Hepatocyte (in vitro differentiated cells): Measurements from ENCODE around the gene SART1. TPM values are rescaled to one million over a fixed set of nuclear protein-coding genes. Genes with fewer than 3 reads are reported as not detected.

Source experiments
- DNase-seq: peaks from one replicate; pipeline ENCODE4 v3.0.0-alpha.2; 2016; ENCODE audit warnings: low spot score
- H2AFZ ChIP-seq: fragments of 200-600 bp; sonication (generic); 2 replicates; pipeline ENCODE4 v1.6.0; 2016; ENCODE audit warnings: antibody characterized with exemption, mild to moderate bottlenecking
- H3K27ac ChIP-seq: fragments of 200-600 bp; sonication (generic); 2 replicates; pipeline ENCODE4 v1.5.1; 2016; ENCODE audit warnings: mild to moderate bottlenecking
- H3K27me3 ChIP-seq: fragments of 200-600 bp; sonication (generic); 2 replicates; pipeline ENCODE4 v1.6.1; 2016
- H3K36me3 ChIP-seq: fragments of 200-600 bp; sonication (generic); replicated peaks from 2 replicates; pipeline ENCODE4 v1.5.1; 2016; ENCODE audit warnings: low read depth; ENCODE audit not compliant: insufficient read depth
- H3K4me1 ChIP-seq: fragments of 200-600 bp; sonication (generic); 2 replicates; pipeline ENCODE4 v1.5.1; 2016; ENCODE audit warnings: mild to moderate bottlenecking, moderate library complexity; ENCODE audit not compliant: insufficient read depth
- H3K4me2 ChIP-seq: fragments of 200-600 bp; sonication (generic); 2 replicates; pipeline ENCODE4 v1.6.0; 2016
- H3K4me3 ChIP-seq: fragments of 200-600 bp; sonication (generic); 2 replicates; pipeline ENCODE4 v1.5.1; 2016; ENCODE audit warnings: mild to moderate bottlenecking
- H3K79me2 ChIP-seq: fragments of 200-600 bp; sonication (generic); 2 replicates; pipeline ENCODE4 v1.6.0; 2017; ENCODE audit warnings: mild to moderate bottlenecking
- H3K9me2 ChIP-seq: fragments of 200-600 bp; sonication (generic); replicated peaks from 2 replicates; pipeline ENCODE4 v1.6.0; 2017; ENCODE audit warnings: mild to moderate bottlenecking; ENCODE audit not compliant: insufficient read depth
- H3K9me3 ChIP-seq: fragments of 200-600 bp; sonication (generic); 2 replicates; pipeline ENCODE4 v1.5.1; 2016; ENCODE audit warnings: low read depth, mild to moderate bottlenecking
- H4K20me1 ChIP-seq: fragments of 200-600 bp; sonication (generic); 2 replicates; pipeline ENCODE4 v1.6.0; 2016; ENCODE audit warnings: mild to moderate bottlenecking; ENCODE audit not compliant: insufficient read depth, poor library complexity, severe bottlenecking
- CTCF ChIP-seq: fragments of 200-600 bp; sonication (generic); IDR thresholded peaks from 2 replicates; pipeline ENCODE4 v1.5.1; 2016; ENCODE audit warnings: antibody characterized with exemption, mild to moderate bottlenecking; ENCODE audit not compliant: poor library complexity
- EZH2 ChIP-seq: fragments of 200-600 bp; sonication (generic); IDR thresholded peaks from 2 replicates; pipeline ENCODE4 v1.6.1; 2016; ENCODE audit warnings: antibody characterized with exemption, mild to moderate bottlenecking, borderline replicate concordance
- EZH2phosphoT487 ChIP-seq: fragments of 200-600 bp; sonication (generic); IDR thresholded peaks from one replicate; pipeline ENCODE4 v1.6.1; 2018; ENCODE audit warnings: antibody characterized with exemption, mild to moderate bottlenecking, low read depth, moderate library complexity; ENCODE audit not compliant: unreplicated experiment, severe bottlenecking
- WGBS: methylation state at CpG from one replicate; pipeline ENCODE4 v1.1.6; 2016; ENCODE audit warnings: low lambda C conversion rate; ENCODE audit errors: missing lambda C conversion rate; 5-methylcytosine and 5-hydroxymethylcytosine counted together
- polyA plus RNA-seq: library from polyadenylated mRNA; unstranded; fragments of >200 nt; fragmentation: Nextera tagmentation; extraction: Ambion mirVana; gene quantifications from 2 replicates; pipeline ENCODE4 v1.2.1, GENCODE V29; 2016
- total RNA-seq: library from RNA; depleted of rRNA; stranded (reverse); fragments of >200 nt; gene quantifications from 2 replicates; pipeline ENCODE4 v1.2.3, GENCODE V29; 2014

Gene SART1
- total and polyA plus RNA-seq, 2 experiments from 2014 or later, result 32.5 to 34.1 TPM

GRCh38 chr11:65978391-65979238 lies 17.1 kb downstream of the SART1 start:
- H3K9me2 ChIP-seq, result no peaks in the 10 kb centered on the region
- WGBS, result 97% methylated on average over 28 of the region's 34 CpGs
- H3K36me3 ChIP-seq, result no peaks in the 10 kb centered on the region

GRCh38 chr11:65979261-65979759 lies 17.8 kb downstream of the SART1 start:
- no peak for DNase-seq
- WGBS, result 87% methylated on average over 10 of the region's 10 CpGs
- TF ChIP-seq EZH2phosphoT487 (no peak), CTCF (no peak), EZH2 (no peak)
- Histone ChIP-seq H3K9me3 (no peaks in the 10 kb centered on the region), H3K4me1 (no peaks in the 10 kb centered on the region), H3K4me2 (no peak overlapping the region), H3K4me3 (no peak overlapping the region), H3K27ac (no peak overlapping the region), H3K27me3 (no peaks in the 10 kb centered on the region), H2AFZ (no peak overlapping the region), H3K9me2 (no peaks in the 10 kb centered on the region), H4K20me1 (no peaks in the 10 kb centered on the region), H3K79me2 (no peaks in the 10 kb centered on the region), H3K36me3 (no peaks in the 10 kb centered on the region)

More at GRCh38 chr11:65978391-65979238, 17.1 kb downstream of the SART1 start:
- Histone ChIP-seq H2AFZ (no peak overlapping the region), H3K27me3 (no peaks in the 10 kb centered on the region), H3K4me3 (no peak overlapping the region), H3K4me1 (no peaks in the 10 kb centered on the region), H4K20me1 (no peaks in the 10 kb centered on the region), H3K27ac (no peak overlapping the region), H3K79me2 (no peaks in the 10 kb centered on the region), H3K9me3 (no peaks in the 10 kb centered on the region), H3K4me2 (no peak overlapping the region)
- DNase-seq, result no peak
- TF ChIP-seq CTCF (no peak), EZH2phosphoT487 (no peak), EZH2 (no peak)

DNA sequence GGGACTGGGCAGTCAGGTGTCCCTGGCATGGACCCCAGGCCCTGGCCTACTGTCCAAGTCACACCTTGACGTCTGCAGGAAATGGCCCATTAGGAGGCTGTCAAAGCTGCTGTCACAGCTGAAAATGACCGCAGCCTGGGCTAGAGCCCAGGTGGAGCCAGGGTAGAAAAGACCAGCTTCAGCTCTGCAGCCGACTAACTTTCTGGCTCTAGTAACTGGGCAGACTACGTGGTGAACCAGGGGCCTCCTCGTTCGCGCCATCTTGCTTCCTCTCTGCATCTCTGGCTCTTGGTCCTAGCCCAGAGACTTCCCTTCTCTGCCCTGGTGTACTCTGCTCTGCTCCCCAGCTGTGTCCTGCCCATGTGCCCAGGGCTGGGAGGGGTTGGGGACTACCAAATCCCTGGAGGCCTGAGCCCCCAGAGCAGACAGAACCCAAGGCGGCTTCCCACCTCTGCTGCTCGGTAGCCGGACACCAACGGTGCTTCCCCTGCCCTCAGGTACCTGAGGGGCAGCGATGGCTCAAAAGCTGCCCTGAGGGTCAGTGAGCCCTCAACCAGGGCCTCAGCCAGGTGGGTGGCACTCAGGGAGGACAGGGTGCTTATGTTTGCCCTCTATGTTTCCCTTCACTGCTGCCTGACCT lies 19.7 kb downstream of the SART1 start:
- Histone ChIP-seq H3K36me3 (no peaks in the 10 kb centered on the region), H3K4me2 (no peak overlapping the region), H3K4me1 (no peaks in the 10 kb centered on the region), H2AFZ (no peak overlapping the region), H3K27ac (no peak overlapping the region), H3K9me3 (no peaks in the 10 kb centered on the region), H3K27me3 (no peaks in the 10 kb centered on the region), H3K79me2 (no peaks in the 10 kb centered on the region), H3K4me3 (no peak overlapping the region), H4K20me1 (no peaks in the 10 kb centered on the region), H3K9me2 (no peaks in the 10 kb centered on the region)
- TF ChIP-seq CTCF, result no peak
- 84% methylated on average over 12 of the region's 12 CpGs for WGBS
- no peak for DNase-seq
